Mucosa of descending colon (tissue), 3 donors: ENCODE data around the gene EXOSC1. TPM values are rescaled to one million over a fixed set of nuclear protein-coding genes. Genes with fewer than 3 reads are reported as not detected.
"Not testable (repeated sequence)": the region's sequence is repeated elsewhere in the genome, so short reads cannot be mapped to it uniquely, and the experiment has no call there.

ENCODE experiments used
- ATAC-seq: fragments of 200-7000 bp; cut with Tn5 transposase; one replicate; pipeline ENCODE4 v1.9.1; 2020; ENCODE audit warnings: mild to moderate bottlenecking, moderate library complexity
- DNase-seq, 3 donors: peaks; one replicate each; pipeline ENCODE4 v3.0.0-alpha.2; 2020
- H3K36me3 ChIP-seq: fragments of 200-600 bp; one replicate; pipeline ENCODE4 v1.8.0; 2021; ENCODE audit warnings: low read depth, mild to moderate bottlenecking
- H3K4me1 ChIP-seq: fragments of 200-600 bp; one replicate; pipeline ENCODE4 v1.8.0; 2021; ENCODE audit warnings: low read depth, mild to moderate bottlenecking
- H3K4me3 ChIP-seq: fragments of 200-600 bp; one replicate; pipeline ENCODE4 v1.8.0; 2021; ENCODE audit warnings: mild to moderate bottlenecking
- H3K9me3 ChIP-seq: fragments of 200-600 bp; one replicate; pipeline ENCODE4 v1.8.0; 2021; ENCODE audit warnings: mild to moderate bottlenecking
- intact Hi-C, 2 donors: fragments of 100-400 bp; cut with DNase I in 1 of 2; cut with micrococcal nuclease in 1 of 2; formaldehyde crosslinking; loops; one replicate each; pipeline versions ENCODE4 v1.11.0 to v1.11.1; 2022; cut with DNase I, micrococcal nuclease
- total RNA-seq, 3 donors: library from RNA; stranded (reverse); fragmentation: NEBNext Ultra II Directional in 2 of 3; extraction: Animal tissue kit (Norgen Biotek cat#: 25700) in 2 of 3; gene quantifications; one replicate each; pipeline versions ENCODE4 v1.2.1 to v1.2.4, GENCODE V29; 2021 to 2023
- TF ChIP-seq, protein P1 (sequence below): fragments of 200-600 bp; IDR thresholded peaks from one replicate; pipeline ENCODE4 v1.8.0; 2022; ENCODE audit warnings: antibody characterized with exemption, mild to moderate bottlenecking
- donor health status: DM: no; HTN: no; CAD: no; lungs with moderate emphysema.
- donor health status: DM: no; HTN: no; CAD: no.
- donor health status: DM: no; HTN: yes; CAD: no.

Gene EXOSC1
- total RNA-seq, 3 donors from 2014 or later, result 20.7 to 30.9 (median 21.3) TPM

DNA sequence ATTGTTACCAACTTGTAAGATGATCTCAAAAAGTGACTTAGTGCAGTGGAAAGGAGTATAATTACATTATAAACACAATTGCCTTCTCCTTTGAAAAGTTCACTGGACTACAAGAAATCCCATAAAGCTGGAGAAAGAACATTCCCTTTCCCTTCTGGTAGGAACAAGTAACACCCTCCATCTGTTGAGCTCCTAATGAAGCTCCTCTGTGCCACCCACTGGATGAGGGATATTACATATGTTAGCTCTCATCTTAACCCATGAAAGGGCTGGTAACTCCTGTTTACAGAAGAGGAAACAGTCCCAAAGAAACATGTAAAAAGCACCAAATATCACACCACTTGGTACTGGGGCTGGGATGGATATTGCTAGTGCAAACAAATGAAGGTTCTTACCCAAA lies 11.8 kb downstream of the EXOSC1 start:
- H3K4me1 ChIP-seq, result no peaks in the 10 kb centered on the region
- TF ChIP-seq, protein P1, sequence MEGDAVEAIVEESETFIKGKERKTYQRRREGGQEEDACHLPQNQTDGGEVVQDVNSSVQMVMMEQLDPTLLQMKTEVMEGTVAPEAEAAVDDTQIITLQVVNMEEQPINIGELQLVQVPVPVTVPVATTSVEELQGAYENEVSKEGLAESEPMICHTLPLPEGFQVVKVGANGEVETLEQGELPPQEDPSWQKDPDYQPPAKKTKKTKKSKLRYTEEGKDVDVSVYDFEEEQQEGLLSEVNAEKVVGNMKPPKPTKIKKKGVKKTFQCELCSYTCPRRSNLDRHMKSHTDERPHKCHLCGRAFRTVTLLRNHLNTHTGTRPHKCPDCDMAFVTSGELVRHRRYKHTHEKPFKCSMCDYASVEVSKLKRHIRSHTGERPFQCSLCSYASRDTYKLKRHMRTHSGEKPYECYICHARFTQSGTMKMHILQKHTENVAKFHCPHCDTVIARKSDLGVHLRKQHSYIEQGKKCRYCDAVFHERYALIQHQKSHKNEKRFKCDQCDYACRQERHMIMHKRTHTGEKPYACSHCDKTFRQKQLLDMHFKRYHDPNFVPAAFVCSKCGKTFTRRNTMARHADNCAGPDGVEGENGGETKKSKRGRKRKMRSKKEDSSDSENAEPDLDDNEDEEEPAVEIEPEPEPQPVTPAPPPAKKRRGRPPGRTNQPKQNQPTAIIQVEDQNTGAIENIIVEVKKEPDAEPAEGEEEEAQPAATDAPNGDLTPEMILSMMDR, result no peak
- ATAC-seq (peak; percentile 31), DNase-seq (no peak)
- H3K4me3 ChIP-seq, result no peak overlapping the region
- intact Hi-C loops, result no loop called here
- H3K9me3 ChIP-seq, result no peaks in the 10 kb centered on the region
- H3K36me3 ChIP-seq, result peaks cover 14% of the 10 kb centered on the region

DNA sequence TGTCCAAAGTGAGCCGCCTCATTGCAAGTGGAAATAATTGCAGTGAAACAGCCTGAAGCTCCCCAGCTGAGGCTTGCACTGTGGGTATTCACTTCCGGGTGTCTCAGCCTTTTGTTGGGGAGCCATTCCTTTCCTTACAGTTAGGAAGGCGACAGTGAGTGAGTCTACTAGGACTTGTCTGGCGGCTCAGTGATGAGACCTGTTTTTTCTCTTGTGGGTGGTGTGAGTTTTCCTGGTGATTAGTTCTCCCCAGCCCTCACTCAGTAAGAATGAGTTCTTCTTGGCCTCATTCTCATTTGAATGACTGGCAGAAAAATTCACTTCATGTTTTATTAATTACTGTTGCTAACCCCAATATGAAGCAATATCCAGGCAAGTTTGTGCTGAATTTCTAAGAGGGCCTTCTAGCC lies 17.2 kb downstream of the EXOSC1 start:
- no peak overlapping the region for H3K4me3 ChIP-seq
- ATAC-seq (no peak), DNase-seq (no peak)
- intact Hi-C loops, result no loop called here
- no peaks in the 10 kb centered on the region for H3K36me3 ChIP-seq
- H3K9me3 ChIP-seq, result no peaks in the 10 kb centered on the region
- peaks cover 25% of the 10 kb centered on the region for H3K4me1 ChIP-seq
- TF ChIP-seq, protein P1, result no peak

DNA sequence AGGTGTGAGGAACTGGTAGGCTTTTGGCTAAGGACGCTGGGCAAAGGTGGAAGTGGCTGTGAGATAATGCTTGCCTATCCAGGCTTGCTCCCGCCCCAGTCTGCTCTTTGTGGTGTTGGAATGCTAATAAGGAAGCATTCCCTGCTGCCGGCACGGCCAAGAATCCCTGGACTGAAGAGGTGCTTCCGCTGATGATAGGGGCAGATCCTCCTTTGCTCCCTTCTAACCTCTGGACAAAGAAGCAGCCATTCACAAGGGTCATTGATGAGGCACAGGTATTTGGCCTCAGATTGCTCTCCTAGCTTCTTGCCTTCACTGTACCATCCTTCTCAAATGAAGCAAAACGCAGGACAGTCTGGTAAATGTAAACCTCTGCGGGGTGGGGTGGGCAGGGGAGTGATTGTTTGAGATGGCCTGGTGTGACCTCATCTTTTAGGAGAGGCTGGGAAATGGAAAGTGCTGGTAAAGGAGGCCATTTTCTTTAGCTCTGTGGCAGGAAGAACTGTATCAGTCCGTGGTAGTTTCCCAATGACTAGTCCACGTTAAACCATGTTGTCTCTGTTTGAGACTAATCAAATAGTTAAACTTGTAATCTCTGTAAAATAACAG lies 18.1 kb downstream of the EXOSC1 start:
- DNase-seq (peak; percentile 79 to 86 (median 81)), ATAC-seq (peak; percentile 73)
- Histone ChIP-seq H3K4me3 (no peak overlapping the region), H3K9me3 (no peaks in the 10 kb centered on the region), H3K4me1 (peaks cover 25% of the 10 kb centered on the region), H3K36me3 (no peaks in the 10 kb centered on the region)
- TF ChIP-seq, protein P1, result no peak
- intact Hi-C loops, result no loop called here

DNA sequence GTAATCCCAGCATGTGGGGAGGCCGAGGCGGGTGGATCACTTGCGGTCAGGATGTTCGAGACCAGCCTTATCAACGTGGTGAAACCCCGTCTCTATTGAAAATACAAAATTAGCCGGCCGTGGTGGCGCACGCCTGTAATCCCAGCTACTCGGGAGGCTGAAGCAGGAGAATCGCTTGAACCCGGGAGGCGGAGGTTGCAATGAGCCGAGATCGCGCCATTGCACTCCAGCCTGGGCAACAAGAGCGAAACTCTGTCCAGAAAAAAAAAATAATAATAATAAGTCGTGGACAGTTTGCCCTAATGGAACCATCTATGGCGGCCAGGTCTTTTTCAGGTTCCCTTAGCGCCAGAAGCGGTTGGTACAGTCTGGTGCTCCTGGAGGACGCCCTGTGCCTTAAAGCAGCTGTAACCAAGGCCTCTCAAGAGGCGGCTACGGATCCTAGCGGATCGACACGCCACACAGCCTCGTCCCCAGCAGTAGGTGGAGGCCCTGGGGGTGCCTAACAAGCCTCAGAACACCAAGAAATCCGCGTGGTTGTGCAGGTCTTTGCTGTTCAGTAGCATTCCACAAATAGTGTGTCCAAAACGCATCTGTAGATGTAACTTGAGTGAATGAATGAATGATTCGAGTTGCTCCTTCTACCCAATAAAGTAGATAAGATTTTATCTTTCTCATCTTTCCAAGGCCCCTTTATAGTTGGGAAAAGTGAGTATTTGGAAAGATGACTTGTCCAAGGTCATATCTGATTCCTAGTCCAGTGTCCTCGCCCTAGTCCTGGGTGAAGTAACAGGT lies 18.8 kb downstream of the EXOSC1 start:
- peak; percentile 3 for ATAC-seq
- TF ChIP-seq, protein P1, result no peak
- DNase-seq, result peak in 2 of 3 donors; percentile 27 to 60
- peak overlapping the region; percentile 83 for H3K4me3 ChIP-seq
- intact Hi-C loops, result no loop called here
- peaks cover 25% of the 10 kb centered on the region for H3K4me1 ChIP-seq
- H3K9me3 ChIP-seq, result no peaks in the 10 kb centered on the region
- H3K36me3 ChIP-seq, result no peaks in the 10 kb centered on the region

DNA sequence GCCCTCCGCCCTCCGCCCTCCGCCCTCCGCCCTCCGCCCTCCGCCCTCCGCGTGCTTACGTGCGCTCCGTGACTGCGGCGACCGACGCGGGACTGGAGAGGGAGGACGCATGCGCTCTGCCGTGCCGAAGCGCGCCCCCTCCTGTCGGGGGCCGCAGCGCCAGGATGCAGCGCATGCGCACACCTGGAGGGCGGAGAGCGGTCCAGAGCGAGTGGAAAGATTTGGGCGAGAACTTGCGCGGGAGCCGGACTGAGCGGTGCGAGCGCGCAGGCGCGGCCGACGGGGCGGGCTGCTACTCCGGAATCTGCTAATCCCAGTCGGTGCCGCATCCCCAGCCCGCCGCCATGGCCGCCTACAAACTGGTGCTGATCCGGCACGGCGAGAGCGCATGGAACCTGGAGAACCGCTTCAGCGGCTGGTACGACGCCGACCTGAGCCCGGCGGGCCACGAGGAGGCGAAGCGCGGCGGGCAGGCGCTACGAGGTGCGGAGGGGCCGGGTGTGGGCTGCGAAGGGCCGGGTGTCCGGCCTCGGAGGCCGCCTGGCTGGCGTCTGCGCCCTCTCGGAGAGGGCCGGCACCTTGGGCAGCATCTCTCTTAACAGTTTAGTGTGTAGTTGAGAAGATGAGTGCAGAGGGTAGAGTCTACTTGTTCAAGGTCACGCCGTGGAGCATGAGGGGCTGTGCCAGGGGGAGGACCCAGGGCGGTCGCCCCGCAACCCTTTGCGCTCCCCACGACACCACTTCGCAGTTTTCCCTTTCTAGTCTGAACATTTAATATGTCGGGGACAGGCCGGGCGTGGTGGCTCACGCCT lies 19.6 kb downstream of the EXOSC1 start, which contains the start of gene PGAM1:
PGAM1 (plus strand) TSS at position 228 of the 812 bp plus-strand sequence; CDS start at position 345, 117 bp downstream.
- TF ChIP-seq, protein P1, result peak; percentile 80
- H3K36me3 ChIP-seq, result no peaks in the 10 kb centered on the region
- peaks cover 25% of the 10 kb centered on the region for H3K4me1 ChIP-seq
- H3K4me3 ChIP-seq, result peak within 1 kb of the TSS; percentile 83
- intact Hi-C loops, result no loop called here
- DNase-seq, result peak; percentile 91 to 97 (median 97)
- no peaks in the 10 kb centered on the region for H3K9me3 ChIP-seq
- peak; percentile 92 for ATAC-seq

DNA sequence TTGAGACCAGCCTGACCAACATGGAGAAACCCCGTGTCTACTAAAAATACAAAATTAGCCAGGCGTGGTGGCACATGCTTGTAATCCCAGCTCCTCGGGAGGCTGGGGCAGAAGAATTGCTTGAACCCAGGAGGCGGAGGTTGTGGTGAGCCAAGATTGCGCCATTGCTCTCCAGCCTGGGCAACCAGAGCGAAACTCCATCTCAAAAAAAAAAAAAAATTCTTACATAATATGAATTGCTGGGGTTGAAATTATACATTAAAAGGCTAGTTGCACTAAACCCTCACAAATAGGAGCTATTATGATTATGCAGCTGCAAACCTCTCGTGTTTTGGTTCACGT lies 22.1 kb downstream of the EXOSC1 start:
- H3K4me3 ChIP-seq, ATAC-seq, H3K36me3 ChIP-seq, H3K9me3 ChIP-seq, intact Hi-C loops, DNase-seq: not testable (repeated sequence)
- peaks cover 24% of the 10 kb centered on the region for H3K4me1 ChIP-seq
